ENCODE results near the gene KRTAP12-3. TPM values are rescaled to one million over a fixed set of nuclear protein-coding genes. Genes with fewer than 3 reads are reported as not detected.
"Not testable (repeated sequence)": the region's sequence is repeated elsewhere in the genome, so short reads cannot be mapped to it uniquely, and the experiment has no call there.

Gene KRTAP12-3
- total RNA-seq, 2 experiments from 2014 or later, result not detected

DNA sequence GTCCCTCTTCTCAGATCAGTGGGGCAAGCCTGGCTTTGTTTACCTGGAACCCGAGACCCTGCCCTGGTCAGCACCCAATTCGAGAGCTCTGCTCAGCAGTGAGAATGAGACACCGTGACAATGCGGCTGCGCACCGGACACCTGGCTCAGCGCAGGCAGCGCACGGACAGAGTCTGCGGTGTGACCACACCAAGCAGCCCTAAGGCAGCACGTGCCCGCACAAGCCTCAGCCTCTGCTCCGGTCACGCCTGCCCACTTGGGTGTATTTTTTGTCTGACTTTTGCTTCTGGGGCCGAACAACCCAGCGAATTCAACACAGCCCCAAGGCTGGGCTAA, 41.2 kb upstream of the KRTAP12-3 start:
- H3K27ac Mint-ChIP-seq, result no peak overlapping the region
- ChIA-PET POLR2A (interaction anchor here (1.4 kb wide), 1 partner anchor 41 kb away, joined by 3 read pairs; the partner anchor contains the start of gene KRTAP12-3), CTCF (no interaction called here)
- H3K4me1 Mint-ChIP-seq, result peaks cover 33% of the 10 kb centered on the region
- peaks cover 30% of the 10 kb centered on the region for H3K9me3 Mint-ChIP-seq
- no peak overlapping the region for H3K4me3 Mint-ChIP-seq
- H3K27me3 Mint-ChIP-seq, result no peaks in the 10 kb centered on the region
- H3K36me3 Mint-ChIP-seq (ENCODE audit: low read depth), result peaks cover 30% of the 10 kb centered on the region
- no peak for DNase-seq

DNA sequence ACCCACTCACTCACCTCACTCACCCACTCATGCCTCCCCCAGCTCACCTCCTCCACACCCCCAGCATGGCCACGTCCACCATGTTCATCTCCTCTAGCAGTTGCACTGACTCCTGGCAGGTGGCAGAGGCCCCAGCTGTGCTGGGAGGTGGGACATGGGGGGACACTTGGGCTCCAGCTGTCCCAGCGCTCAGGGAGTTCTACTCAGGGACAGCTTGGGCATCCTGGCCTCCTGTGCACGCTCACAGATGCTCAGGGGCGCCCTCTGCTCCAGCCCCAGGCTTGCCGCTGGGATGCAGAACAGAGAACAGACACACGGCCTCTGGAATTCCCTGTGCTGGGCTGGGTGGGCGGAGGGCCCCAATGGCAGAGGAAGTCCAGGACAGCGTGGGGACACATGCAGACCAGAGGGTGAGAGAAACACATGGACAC, 40.6 kb upstream of the KRTAP12-3 start:
- no peaks in the 10 kb centered on the region for H3K27me3 Mint-ChIP-seq
- no peak for DNase-seq
- ChIA-PET CTCF (no interaction called here), POLR2A (interaction anchor here (1.4 kb wide), 1 partner anchor 41 kb away, joined by 3 read pairs; the partner anchor contains the start of gene KRTAP12-3)
- peaks cover 31% of the 10 kb centered on the region for H3K9me3 Mint-ChIP-seq
- no peak overlapping the region for H3K27ac Mint-ChIP-seq
- peaks cover 33% of the 10 kb centered on the region for H3K4me1 Mint-ChIP-seq
- H3K4me3 Mint-ChIP-seq, result no peak overlapping the region
- peaks cover 30% of the 10 kb centered on the region for H3K36me3 Mint-ChIP-seq (ENCODE audit: low read depth)

DNA sequence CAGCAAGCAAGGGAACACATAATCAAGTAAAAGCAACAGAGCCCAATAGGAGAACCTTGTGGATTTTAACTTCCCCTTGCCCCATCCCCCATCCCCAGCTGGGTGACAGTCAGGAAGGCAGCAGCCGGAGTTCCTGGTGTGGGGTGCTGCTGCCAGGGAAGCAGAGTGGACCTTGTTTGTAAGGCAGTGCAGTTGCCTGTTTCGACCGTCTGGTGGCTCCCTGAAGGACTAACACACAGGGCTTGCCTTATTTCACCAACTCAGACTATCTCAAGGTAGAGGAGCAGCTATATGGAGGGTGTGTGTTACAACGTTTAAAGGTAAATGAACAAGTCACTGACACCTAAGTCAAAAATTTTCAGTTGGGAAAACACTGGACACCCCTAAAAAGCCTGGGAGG, 39.2 kb upstream of the KRTAP12-3 start:
- Mint-ChIP-seq H3K4me3 (peak overlapping the region; percentile 42), H3K4me1 (peaks cover 33% of the 10 kb centered on the region), H3K9me3 (peaks cover 37% of the 10 kb centered on the region), H3K36me3 (ENCODE audit: low read depth) (peaks cover 41% of the 10 kb centered on the region), H3K27ac (peak overlapping the region; percentile 73), H3K27me3 (peaks cover 4% of the 10 kb centered on the region)
- ChIA-PET CTCF (interaction anchor here (0.8 to 1.5 kb wide), 6 partner anchors 23 to 182 kb away, joined by 3 to 6 read pairs (median 4); partner anchors contain the start of gene KRTAP12-3), POLR2A (interaction anchor here (0.7 to 2.0 kb wide), 9 partner anchors 9 to 71 kb away, joined by 3 to 18 read pairs (median 4); partner anchors contain the start of genes KRTAP12-3 and KRTAP12-4)
- DNase-seq, result no peak

DNA sequence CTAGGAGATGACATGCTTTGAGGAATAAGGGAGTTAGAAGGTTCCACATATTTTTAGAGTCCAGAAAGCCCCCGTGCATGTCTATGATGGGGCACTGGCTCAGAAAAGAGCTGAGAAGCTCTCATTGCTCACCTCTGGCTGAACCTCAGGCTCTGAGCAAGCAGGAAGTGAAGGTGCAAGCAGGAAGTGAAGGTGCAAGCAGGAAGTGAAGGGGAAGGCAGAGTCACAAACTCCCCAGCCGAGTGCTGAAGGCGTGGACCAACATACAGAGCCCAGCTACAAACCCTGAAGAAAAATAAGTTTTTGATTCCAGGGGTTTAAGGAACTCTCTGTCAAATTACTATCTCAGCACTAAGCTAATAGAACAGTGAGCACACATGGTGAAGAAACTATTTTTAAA, 38.8 kb upstream of the KRTAP12-3 start:
- peaks cover 41% of the 10 kb centered on the region for H3K9me3 Mint-ChIP-seq
- peaks cover 45% of the 10 kb centered on the region for H3K36me3 Mint-ChIP-seq (ENCODE audit: low read depth)
- H3K4me1 Mint-ChIP-seq, result peaks cover 33% of the 10 kb centered on the region
- ChIA-PET POLR2A (interaction anchor here (0.7 to 2.0 kb wide), 9 partner anchors 9 to 71 kb away, joined by 3 to 18 read pairs (median 4); partner anchors contain the start of genes KRTAP12-3 and KRTAP12-4), CTCF (interaction anchor here (0.8 to 1.5 kb wide), 6 partner anchors 23 to 182 kb away, joined by 3 to 6 read pairs (median 4); partner anchors contain the start of gene KRTAP12-3)
- peaks cover 6% of the 10 kb centered on the region for H3K27me3 Mint-ChIP-seq
- DNase-seq, result peak; percentile 71
- peak overlapping the region; percentile 73 for H3K27ac Mint-ChIP-seq
- H3K4me3 Mint-ChIP-seq, result peak overlapping the region; percentile 42

DNA sequence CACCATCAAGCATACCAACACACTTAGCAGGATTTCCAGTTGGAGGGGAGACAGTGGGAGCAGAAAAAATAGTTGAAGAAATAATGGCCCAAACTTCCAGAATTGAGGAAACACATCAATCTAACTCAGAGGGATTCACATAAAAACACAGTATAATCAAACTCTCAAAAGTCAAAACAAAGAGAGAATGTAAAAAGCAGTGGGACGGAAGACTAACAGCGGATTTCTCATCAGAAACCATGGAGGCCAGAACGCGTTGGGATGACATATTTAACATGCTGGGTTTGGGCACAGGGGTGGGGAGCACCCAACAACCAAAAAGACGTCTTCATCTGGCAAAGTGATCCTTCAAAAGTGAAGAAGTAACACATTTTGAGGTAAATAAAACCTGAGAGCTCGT, 37.8 kb upstream of the KRTAP12-3 start:
- Mint-ChIP-seq H3K4me1 (peaks cover 33% of the 10 kb centered on the region), H3K36me3 (ENCODE audit: low read depth) (peaks cover 53% of the 10 kb centered on the region), H3K9me3 (peaks cover 50% of the 10 kb centered on the region), H3K27me3 (peaks cover 15% of the 10 kb centered on the region), H3K27ac (no peak overlapping the region), H3K4me3 (no peak overlapping the region)
- CTCF ChIA-PET, result interaction anchor here (1.2 to 1.5 kb wide), 3 partner anchors 38 to 123 kb away, joined by 5 to 6 read pairs (median 5); partner anchors contain the start of gene KRTAP12-3
- no peak for DNase-seq
- POLR2A ChIA-PET, result interaction anchor here (1.4 to 2.0 kb wide), 6 partner anchors 10 to 72 kb away, joined by 4 to 18 read pairs (median 7); partner anchors contain the start of genes KRTAP12-3 and KRTAP12-4

DNA sequence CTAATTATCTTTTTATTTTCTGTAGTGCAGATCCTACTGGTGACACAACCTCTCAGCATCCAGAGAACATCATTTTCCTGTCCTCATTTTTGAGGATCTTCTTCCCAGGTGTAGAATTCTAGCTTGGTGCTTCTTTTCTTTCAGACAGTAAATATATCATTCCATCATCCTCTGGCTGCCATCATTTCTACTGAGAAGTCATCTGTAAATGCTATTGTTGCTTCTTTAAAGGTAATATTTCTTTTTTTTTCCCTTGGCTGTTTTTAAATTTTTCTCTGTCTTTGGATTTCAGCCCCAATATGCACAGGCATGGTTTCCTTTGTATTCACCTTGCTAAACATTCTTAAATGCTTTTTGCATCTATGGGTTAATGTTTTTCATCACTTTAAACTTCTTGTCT, 34.2 kb upstream of the KRTAP12-3 start:
- peaks cover 51% of the 10 kb centered on the region for H3K9me3 Mint-ChIP-seq
- H3K27ac Mint-ChIP-seq, result no peak overlapping the region
- POLR2A ChIA-PET, result no interaction called here
- peaks cover 17% of the 10 kb centered on the region for H3K27me3 Mint-ChIP-seq
- CTCF ChIA-PET, result no interaction called here
- no peak overlapping the region for H3K4me3 Mint-ChIP-seq
- H3K4me1 Mint-ChIP-seq, result peaks cover 21% of the 10 kb centered on the region
- no peak for DNase-seq
- H3K36me3 Mint-ChIP-seq (ENCODE audit: low read depth), result peaks cover 49% of the 10 kb centered on the region

DNA sequence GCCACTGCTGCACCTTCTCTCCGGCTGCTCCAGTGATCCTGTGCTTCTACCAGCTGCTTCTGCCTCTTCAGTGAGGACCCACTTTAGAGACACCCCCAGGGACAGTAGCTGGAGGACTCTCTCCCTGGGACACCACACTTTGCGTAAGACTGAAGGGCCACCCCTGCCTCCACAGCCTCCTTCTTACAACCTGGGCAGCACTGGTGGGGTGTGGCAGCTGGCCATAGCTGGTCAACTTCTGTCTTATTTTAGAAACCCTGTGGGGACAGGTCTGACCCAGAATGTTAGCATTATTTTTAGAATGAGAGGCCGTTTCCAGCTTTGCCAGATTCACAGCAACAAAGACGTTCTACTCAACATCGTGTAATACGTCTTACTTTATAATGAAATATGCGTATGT, 32.0 kb upstream of the KRTAP12-3 start:
- Mint-ChIP-seq H3K4me3 (no peak overlapping the region), H3K36me3 (ENCODE audit: low read depth) (peaks cover 37% of the 10 kb centered on the region)
- POLR2A ChIA-PET, result no interaction called here

DNA sequence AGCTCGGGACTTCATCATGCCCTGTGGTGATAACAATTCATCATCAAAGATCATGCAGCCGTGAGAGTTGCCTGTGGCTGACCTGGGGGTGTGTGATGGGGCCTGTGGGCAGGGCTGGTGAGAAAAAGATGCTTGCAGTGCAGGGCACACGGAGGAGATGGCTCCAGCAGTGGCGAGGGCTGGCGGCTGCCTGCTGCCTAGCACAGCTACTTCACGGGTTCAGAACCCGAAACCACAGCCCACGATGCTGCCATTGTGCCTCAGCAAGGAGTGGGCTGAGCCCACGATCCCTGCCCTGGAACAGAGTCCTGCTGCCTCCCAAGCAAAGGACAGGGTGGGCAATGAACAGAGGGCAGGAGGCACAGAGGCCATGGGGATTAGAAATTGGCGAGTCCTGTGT, 31.5 kb upstream of the KRTAP12-3 start:
- ChIA-PET POLR2A (no interaction called here), CTCF (no interaction called here)
- H3K9me3 Mint-ChIP-seq, result peaks cover 46% of the 10 kb centered on the region
- no peak for DNase-seq
- H3K4me1 Mint-ChIP-seq, result peaks cover 14% of the 10 kb centered on the region
- H3K36me3 Mint-ChIP-seq (ENCODE audit: low read depth), result peaks cover 40% of the 10 kb centered on the region
- no peak overlapping the region for H3K4me3 Mint-ChIP-seq
- H3K27me3 Mint-ChIP-seq, result peaks cover 20% of the 10 kb centered on the region
- no peak overlapping the region for H3K27ac Mint-ChIP-seq

More for the DNA sequence above, 32.0 kb upstream of the KRTAP12-3 start:
- Mint-ChIP-seq H3K27ac (no peak overlapping the region), H3K4me1 (peaks cover 14% of the 10 kb centered on the region), H3K27me3 (peaks cover 17% of the 10 kb centered on the region), H3K9me3 (peaks cover 44% of the 10 kb centered on the region)
- no peak for DNase-seq
- CTCF ChIA-PET, result no interaction called here

DNA sequence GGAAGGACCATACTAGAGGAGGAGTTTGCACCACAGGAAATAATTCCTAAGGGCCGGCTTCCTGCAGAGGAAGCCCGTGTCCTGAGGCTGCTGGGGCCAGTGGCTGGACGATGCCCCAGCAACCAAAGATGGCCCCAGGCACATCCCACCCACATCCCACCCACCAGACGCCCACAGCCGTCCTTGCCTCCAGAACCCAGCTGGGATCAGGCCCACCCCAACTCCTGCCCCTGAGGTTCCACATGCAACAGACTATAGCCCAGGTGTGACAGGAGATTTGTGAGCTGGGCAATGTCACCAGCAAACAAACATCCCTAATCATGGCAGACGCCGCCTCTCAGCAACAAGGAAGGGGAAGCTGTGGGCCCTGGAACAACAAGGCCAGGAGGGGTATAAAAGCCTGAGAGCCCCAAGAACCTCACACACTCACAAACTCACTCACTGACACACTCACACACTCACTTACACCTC, 31.0 kb upstream of the KRTAP12-3 start, which contains the start of gene KRTAP10-9:
Gene KRTAP10-9 (plus strand): TSS at position 421 of the 471 bp plus-strand sequence. CDS start 79 bp downstream, outside the sequence.
- peaks cover 48% of the 10 kb centered on the region for H3K9me3 Mint-ChIP-seq
- H3K27ac Mint-ChIP-seq, result no peak within 1 kb of the TSS
- ChIA-PET POLR2A (no interaction called here), CTCF (no interaction called here)
- peaks cover 43% of the 10 kb centered on the region for H3K36me3 Mint-ChIP-seq (ENCODE audit: low read depth)
- no peak for DNase-seq
- H3K4me1 Mint-ChIP-seq, result peaks cover 14% of the 10 kb centered on the region
- H3K4me3 Mint-ChIP-seq, result no peak within 1 kb of the TSS
- H3K27me3 Mint-ChIP-seq, result peaks cover 22% of the 10 kb centered on the region

DNA sequence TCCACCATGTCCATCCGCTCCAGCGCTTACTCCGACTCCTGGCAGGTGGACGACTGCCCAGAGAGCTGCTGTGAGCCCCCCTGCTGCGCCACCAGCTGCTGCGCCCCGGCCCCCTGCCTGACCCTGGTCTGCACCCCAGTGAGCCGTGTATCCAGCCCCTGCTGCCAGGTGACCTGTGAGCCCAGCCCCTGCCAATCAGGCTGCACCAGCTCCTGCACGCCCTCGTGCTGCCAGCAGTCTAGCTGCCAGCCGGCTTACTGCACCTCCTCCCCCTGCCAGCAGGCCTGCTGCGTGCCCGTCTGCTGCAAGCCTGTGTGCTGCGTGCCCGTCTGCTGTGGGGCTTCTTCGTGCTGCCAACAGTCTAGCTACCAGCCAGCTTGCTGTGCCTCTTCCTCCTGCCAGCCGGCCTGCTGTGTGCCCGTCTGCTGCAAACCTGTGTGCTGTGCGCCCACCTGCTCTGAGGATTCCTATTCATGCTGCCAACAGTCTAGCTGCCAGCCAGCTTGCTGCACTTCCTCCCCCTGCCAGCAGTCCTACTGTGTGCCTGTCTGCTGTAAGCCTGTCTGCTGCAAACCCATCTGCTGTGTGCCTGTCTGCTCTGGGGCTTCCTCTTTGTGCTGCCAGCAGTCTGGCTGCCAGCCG, 30.4 kb upstream of the KRTAP12-3 start:
- Mint-ChIP-seq H3K4me1 (peaks cover 14% of the 10 kb centered on the region), H3K27me3 (peaks cover 27% of the 10 kb centered on the region), H3K36me3 (ENCODE audit: low read depth) (peaks cover 47% of the 10 kb centered on the region), H3K9me3 (peaks cover 51% of the 10 kb centered on the region)
- DNase-seq, H3K4me3 Mint-ChIP-seq, POLR2A ChIA-PET, H3K27ac Mint-ChIP-seq, CTCF ChIA-PET: not testable (repeated sequence)

DNA sequence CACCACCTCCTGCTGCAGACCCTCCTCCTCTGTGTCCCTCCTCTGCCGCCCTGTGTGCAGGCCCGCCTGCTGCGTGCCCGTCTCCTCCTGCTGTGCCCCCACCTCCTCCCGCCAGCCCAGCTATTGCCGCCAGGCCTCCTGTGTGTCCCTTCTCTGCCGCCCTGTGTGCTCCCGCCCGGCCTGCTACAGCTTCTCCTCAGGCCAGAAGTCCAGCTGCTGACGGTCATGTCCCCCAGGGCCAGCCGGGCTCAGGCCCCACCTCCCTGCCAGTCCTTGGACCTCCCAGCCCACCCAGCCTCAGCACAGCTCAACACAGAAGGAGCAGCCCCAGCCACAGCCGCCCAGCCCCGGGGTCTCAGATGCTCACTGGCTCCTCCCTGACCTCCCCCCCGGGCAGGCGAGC, 29.9 kb upstream of the KRTAP12-3 start:
- H3K27ac Mint-ChIP-seq, DNase-seq, CTCF ChIA-PET, POLR2A ChIA-PET, H3K4me3 Mint-ChIP-seq: not testable (repeated sequence)
- Mint-ChIP-seq H3K27me3 (peaks cover 26% of the 10 kb centered on the region), H3K9me3 (peaks cover 47% of the 10 kb centered on the region), H3K36me3 (ENCODE audit: low read depth) (peaks cover 43% of the 10 kb centered on the region), H3K4me1 (peaks cover 14% of the 10 kb centered on the region)

DNA sequence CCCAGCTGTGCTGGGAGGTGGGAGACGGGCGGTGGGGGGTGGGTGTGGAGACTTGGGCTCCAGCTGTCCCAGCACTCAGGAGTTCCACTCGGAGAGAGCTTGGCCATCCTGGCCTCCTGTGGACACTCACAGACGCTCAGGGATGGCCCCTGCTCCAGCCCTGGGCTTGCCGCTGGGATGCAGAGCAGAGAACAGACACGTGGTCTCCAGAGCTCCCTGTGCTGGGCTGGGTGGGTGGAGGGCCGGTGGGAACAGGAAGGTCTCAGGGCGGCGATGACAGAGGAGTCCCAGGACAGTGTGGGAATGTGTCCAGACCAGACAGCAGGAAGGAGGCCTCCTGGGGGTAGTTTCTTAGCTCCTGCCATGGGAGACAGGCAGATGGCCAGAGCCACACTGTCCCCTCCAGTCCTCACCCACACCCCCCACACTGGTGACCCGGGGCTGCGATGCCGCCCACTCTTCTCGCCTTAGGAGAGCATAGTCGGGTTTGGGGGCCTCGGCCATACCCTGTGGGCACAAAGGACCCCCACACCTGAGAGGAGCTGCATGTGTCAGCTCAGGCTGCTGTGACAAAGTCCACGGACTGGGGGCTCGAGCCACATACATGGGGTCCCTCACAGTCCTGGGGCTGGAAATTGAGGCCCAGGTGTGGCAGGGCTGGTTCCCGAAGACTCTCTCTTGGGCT, 28.9 kb upstream of the KRTAP12-3 start:
- ChIA-PET POLR2A (interaction anchor here (0.5 to 0.8 kb wide), 2 partner anchors 10 to 14 kb away, joined by 3 read pairs; no protein-coding TSS in a partner anchor), CTCF (no interaction called here)

DNA sequence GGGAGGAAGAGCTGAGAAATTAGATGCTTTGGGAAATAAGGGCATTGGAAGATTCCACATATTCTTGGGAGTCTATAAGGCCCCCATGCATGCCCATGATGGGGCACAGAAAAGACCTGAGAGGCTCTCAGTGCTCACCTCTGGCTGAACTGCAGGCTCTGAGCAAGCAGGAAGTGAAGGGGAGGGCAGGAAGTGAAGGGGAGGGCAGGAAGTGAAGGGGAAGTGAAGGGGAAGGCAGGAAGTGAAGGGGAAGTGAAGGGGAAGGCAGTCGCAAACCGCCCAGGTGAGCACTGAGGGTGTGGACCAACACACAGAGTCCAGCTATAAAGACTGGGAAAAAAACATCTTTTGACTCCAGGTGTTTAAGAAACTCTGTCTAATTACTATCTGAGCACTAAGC, 27.3 kb upstream of the KRTAP12-3 start:
- Mint-ChIP-seq H3K4me3 (no peak overlapping the region), H3K27me3 (peaks cover 22% of the 10 kb centered on the region), H3K4me1 (peaks cover 14% of the 10 kb centered on the region), H3K36me3 (ENCODE audit: low read depth) (peaks cover 24% of the 10 kb centered on the region), H3K27ac (peak overlapping the region; percentile 2), H3K9me3 (peaks cover 33% of the 10 kb centered on the region)
- DNase-seq, result no peak
- ChIA-PET POLR2A (no interaction called here), CTCF (no interaction called here)

More for the DNA sequence above, 28.9 kb upstream of the KRTAP12-3 start:
- Mint-ChIP-seq H3K36me3 (ENCODE audit: low read depth) (peaks cover 36% of the 10 kb centered on the region), H3K4me1 (peaks cover 14% of the 10 kb centered on the region), H3K4me3 (no peak overlapping the region), H3K27ac (no peak overlapping the region), H3K27me3 (peaks cover 28% of the 10 kb centered on the region), H3K9me3 (peaks cover 40% of the 10 kb centered on the region)
- DNase-seq, result no peak
